ENCODE data around the gene ZNF511. TPM values are rescaled to one million over a fixed set of nuclear protein-coding genes. Genes with fewer than 3 reads are reported as not detected.
"Not testable (repeated sequence)": the region's sequence is repeated elsewhere in the genome, so short reads cannot be mapped to it uniquely, and the experiment has no call there.

The ZNF511 gene
- total and polyA plus RNA-seq, 2 experiments from 2014 or later: 12.6 to 59.5 TPM

DNA sequence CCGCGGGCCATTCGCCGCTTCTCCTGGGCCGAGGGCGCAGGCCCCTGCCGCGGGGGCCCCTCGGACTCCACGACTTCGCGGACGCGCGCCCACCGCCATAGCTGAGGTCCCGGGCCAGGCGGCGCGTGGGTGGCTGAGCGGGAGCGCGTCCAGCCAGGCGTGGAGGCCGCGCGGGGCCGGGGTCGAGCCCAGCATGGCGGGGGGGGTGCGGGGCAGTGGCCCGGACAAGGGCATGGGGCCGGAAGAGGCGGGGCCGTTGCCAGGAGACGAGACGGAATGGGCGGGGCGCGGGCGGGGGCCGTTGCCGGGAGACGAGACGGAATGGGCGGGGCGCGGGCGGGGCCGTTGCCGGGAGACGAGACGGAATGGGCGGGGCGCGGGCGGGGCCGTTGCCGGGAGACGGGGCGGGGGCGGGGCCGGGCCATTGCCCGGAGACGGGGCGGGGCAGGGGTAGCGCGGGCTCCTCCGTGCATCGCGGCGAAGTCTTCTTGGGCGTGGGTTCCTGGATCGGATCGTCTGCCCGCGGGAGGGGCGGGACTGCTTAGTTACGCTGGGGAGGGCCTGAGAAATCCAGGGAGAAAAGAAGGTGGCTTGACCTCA, 46.9 kb upstream of the ZNF511 start:
- H4K20me1 ChIP-seq (ENCODE audit: insufficient read depth): no peaks in the 10 kb centered on the region
- no peaks in the 10 kb centered on the region for H3K36me3 ChIP-seq (ENCODE audit: low read depth)
- in situ Hi-C loops (cut with MboI): no loop called here
- TF ChIP-seq EZH2 (IDR thresholded peaks at IDR 0.05; ENCODE audit: insufficient read depth, poor library complexity, severe bottlenecking): no peak
- TF ChIP-seq EZH2phosphoT487 (IDR thresholded peaks at IDR 0.05; ENCODE audit: insufficient read depth, low read depth): no peak
- peak overlapping the region; percentile 60 for H2AFZ ChIP-seq
- peak overlapping the region; percentile 82 for H3K4me2 ChIP-seq (ENCODE audit: unreplicated experiment)
- H3K4me3 ChIP-seq: peak overlapping the region; percentile 68
- H3K27ac ChIP-seq: 0 out of 2 replicates have a peak overlapping the region, but pooled peaks have one; percentile 1
- H3K79me2 ChIP-seq (ENCODE audit: insufficient read depth): no peaks in the 10 kb centered on the region
- H3K9me2 ChIP-seq (ENCODE audit: insufficient read depth): no peaks in the 10 kb centered on the region
- peak overlapping the region; percentile 77 for H3K9ac ChIP-seq
- H3K4me1 ChIP-seq (ENCODE audit: insufficient read depth): peaks cover 16% of the 10 kb centered on the region
- H3K27me3 ChIP-seq (replicated peaks; ENCODE audit: insufficient read depth): no peaks in the 10 kb centered on the region
- DNase-seq: peak; percentile 80
- no peaks in the 10 kb centered on the region for H3K9me3 ChIP-seq (ENCODE audit: low read depth)
- WGBS, 2 experiments (ENCODE audit: low coverage in 1 of 2, low lambda C conversion rate in 2 of 2, missing lambda C conversion rate in 2 of 2): 0 to 3% methylated on average over 14 to 72 of the region's 79 CpGs
- H3F3A ChIP-seq (ENCODE audit: insufficient read depth): peaks cover 9% of the 10 kb centered on the region

DNA sequence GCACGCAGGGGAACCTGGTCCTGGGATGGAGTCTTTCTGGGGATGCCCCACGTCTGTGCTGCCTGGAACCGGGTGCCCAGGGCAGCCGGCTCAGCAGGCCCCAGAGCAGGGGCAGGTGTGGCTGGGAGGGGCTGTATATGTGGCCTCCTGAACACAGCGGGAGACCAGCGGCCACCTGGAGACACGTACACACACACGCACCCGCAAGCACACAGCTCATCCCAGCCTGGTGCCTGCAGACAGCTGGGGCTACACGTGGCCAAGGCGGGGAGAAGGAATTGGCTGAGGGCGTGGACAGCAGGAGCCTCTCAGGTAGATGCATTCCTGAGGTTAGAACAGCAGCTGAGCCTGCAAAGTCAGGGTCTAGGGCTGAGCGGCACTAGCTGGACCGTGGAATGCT, 46.0 kb upstream of the ZNF511 start:
- no peak for DNase-seq
- H3K9me2 ChIP-seq (ENCODE audit: insufficient read depth): no peaks in the 10 kb centered on the region
- no peaks in the 10 kb centered on the region for H3K36me3 ChIP-seq (ENCODE audit: low read depth)
- H3K4me3 ChIP-seq: no peak overlapping the region
- no peaks in the 10 kb centered on the region for H3K27me3 ChIP-seq (replicated peaks; ENCODE audit: insufficient read depth)
- H4K20me1 ChIP-seq (ENCODE audit: insufficient read depth): no peaks in the 10 kb centered on the region
- no peaks in the 10 kb centered on the region for H3K9me3 ChIP-seq (ENCODE audit: low read depth)
- H3K79me2 ChIP-seq (ENCODE audit: insufficient read depth): no peaks in the 10 kb centered on the region
- TF ChIP-seq EZH2phosphoT487 (IDR thresholded peaks at IDR 0.05; ENCODE audit: insufficient read depth, low read depth): no peak
- TF ChIP-seq EZH2 (IDR thresholded peaks at IDR 0.05; ENCODE audit: insufficient read depth, poor library complexity, severe bottlenecking): no peak
- H3K4me1 ChIP-seq (ENCODE audit: insufficient read depth): peaks cover 16% of the 10 kb centered on the region
- peaks cover 9% of the 10 kb centered on the region for H3F3A ChIP-seq (ENCODE audit: insufficient read depth)
- WGBS, 2 experiments (ENCODE audit: low coverage in 1 of 2, low lambda C conversion rate in 2 of 2, missing lambda C conversion rate in 2 of 2): 88 to 92% methylated on average over 14 of the region's 14 CpGs
- H3K4me2 ChIP-seq (ENCODE audit: unreplicated experiment): no peak overlapping the region
- in situ Hi-C loops (cut with MboI): no loop called here
- H3K9ac ChIP-seq: no peak overlapping the region
- H2AFZ ChIP-seq: no peak overlapping the region
- H3K27ac ChIP-seq: no peak overlapping the region

DNA sequence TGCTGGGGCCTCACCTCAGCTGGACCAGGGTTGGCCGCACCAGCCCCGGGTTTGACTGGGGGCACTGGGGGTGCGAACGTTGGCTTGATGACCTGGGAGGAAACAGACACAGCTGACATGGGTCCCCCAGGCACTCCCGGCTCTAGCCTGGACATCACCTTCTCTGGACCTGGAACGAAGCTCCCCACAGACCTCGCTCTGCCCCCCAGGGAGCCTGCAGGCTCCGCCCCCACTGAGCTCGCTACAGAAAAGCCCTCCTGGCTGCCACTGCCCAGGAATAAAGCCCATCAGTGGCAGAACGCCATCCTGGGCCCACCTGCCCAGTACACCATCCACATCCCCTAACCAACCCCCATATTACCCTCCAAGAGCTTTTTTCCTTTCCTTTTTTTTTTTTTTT, 45.0 kb upstream of the ZNF511 start:
- Histone ChIP-seq H3K36me3 (ENCODE audit: low read depth) (no peaks in the 10 kb centered on the region), H3K27me3 (replicated peaks; ENCODE audit: insufficient read depth) (no peaks in the 10 kb centered on the region), H3K9me3 (ENCODE audit: low read depth) (no peaks in the 10 kb centered on the region), H3K4me2 (ENCODE audit: unreplicated experiment) (no peak overlapping the region), H2AFZ (no peak overlapping the region), H3K79me2 (ENCODE audit: insufficient read depth) (no peaks in the 10 kb centered on the region), H3K4me3 (no peak overlapping the region), H3K27ac (no peak overlapping the region), H3K9me2 (ENCODE audit: insufficient read depth) (no peaks in the 10 kb centered on the region), H3F3A (ENCODE audit: insufficient read depth) (peaks cover 9% of the 10 kb centered on the region), H3K4me1 (ENCODE audit: insufficient read depth) (peaks cover 13% of the 10 kb centered on the region), H4K20me1 (ENCODE audit: insufficient read depth) (no peaks in the 10 kb centered on the region), H3K9ac (no peak overlapping the region)
- no peak for DNase-seq
- no peak for TF ChIP-seq EZH2 (IDR thresholded peaks at IDR 0.05; ENCODE audit: insufficient read depth, poor library complexity, severe bottlenecking)
- in situ Hi-C loops (cut with MboI): no loop called here
- WGBS, 2 experiments (ENCODE audit: low coverage in 1 of 2, low lambda C conversion rate in 2 of 2, missing lambda C conversion rate in 2 of 2): 63 to 77% methylated on average over 9 to 10 of the region's 10 CpGs

DNA sequence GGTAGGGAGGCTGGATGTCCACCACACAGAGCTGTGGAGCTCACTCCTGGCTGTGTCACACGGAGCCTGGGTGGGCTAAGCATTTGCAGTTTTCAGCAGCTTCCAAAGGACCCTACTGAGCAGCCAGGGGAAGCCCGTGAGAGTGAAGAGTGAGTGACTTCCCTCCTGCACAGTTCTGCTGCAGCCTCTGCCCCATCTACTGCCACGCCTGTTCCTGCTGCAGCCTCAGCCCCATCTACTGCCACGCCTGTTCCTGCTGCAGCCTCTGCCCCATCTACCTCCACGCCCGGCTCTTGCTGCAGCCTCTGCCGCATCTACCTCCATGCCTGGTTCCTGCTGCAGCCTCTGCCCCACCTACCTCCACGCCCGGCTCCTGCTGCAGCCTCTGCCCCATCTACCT, 44.3 kb upstream of the ZNF511 start:
- H3K9me3 ChIP-seq (ENCODE audit: low read depth): no peaks in the 10 kb centered on the region
- no peak overlapping the region for H3K4me2 ChIP-seq (ENCODE audit: unreplicated experiment)
- H3K4me3 ChIP-seq: no peak overlapping the region
- no peaks in the 10 kb centered on the region for H4K20me1 ChIP-seq (ENCODE audit: insufficient read depth)
- no peak for DNase-seq
- no peaks in the 10 kb centered on the region for H3K79me2 ChIP-seq (ENCODE audit: insufficient read depth)
- H3K4me1 ChIP-seq (ENCODE audit: insufficient read depth): peaks cover 8% of the 10 kb centered on the region
- no peaks in the 10 kb centered on the region for H3K9me2 ChIP-seq (ENCODE audit: insufficient read depth)
- TF ChIP-seq EZH2phosphoT487 (IDR thresholded peaks at IDR 0.05; ENCODE audit: insufficient read depth, low read depth) (no peak), EZH2 (IDR thresholded peaks at IDR 0.05; ENCODE audit: insufficient read depth, poor library complexity, severe bottlenecking) (no peak)
- H3K9ac ChIP-seq: no peak overlapping the region
- no peak overlapping the region for H3K27ac ChIP-seq
- H3K27me3 ChIP-seq (replicated peaks; ENCODE audit: insufficient read depth): no peaks in the 10 kb centered on the region
- H3K36me3 ChIP-seq (ENCODE audit: low read depth): no peaks in the 10 kb centered on the region
- H3F3A ChIP-seq (ENCODE audit: insufficient read depth): peaks cover 9% of the 10 kb centered on the region
- no peak overlapping the region for H2AFZ ChIP-seq
- in situ Hi-C loops (cut with MboI): no loop called here
- WGBS, 2 experiments (ENCODE audit: low coverage in 1 of 2, low lambda C conversion rate in 2 of 2, missing lambda C conversion rate in 2 of 2): 67 to 75% methylated on average over 9 of the region's 9 CpGs

DNA sequence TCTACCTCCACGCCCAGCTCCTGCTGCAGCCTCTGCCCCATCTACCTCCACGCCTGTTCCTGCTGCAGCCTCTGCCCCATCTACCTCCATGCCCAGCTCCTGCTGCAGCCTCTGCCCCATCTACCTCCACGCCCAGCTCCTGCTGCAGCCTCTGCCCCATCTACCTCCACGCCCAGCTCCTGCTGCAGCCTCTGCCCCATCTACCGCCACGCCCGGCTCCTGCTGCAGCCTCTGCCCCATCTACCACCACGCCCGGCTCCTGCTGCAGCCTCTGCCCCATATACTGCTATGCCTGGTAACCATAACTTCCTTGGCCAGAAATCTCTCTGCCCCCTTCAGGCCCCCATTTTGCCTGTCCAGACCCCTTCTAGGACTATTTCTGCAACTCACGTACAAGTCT, 43.7 kb upstream of the ZNF511 start:
- H3K4me3 ChIP-seq; H3K4me1 ChIP-seq (ENCODE audit: insufficient read depth); H3K9ac ChIP-seq; H2AFZ ChIP-seq; H3K79me2 ChIP-seq (ENCODE audit: insufficient read depth); H4K20me1 ChIP-seq (ENCODE audit: insufficient read depth); H3K27ac ChIP-seq; H3K9me2 ChIP-seq (ENCODE audit: insufficient read depth); H3K27me3 ChIP-seq (replicated peaks; ENCODE audit: insufficient read depth); H3F3A ChIP-seq (ENCODE audit: insufficient read depth); in situ Hi-C loops (cut with MboI); H3K4me2 ChIP-seq (ENCODE audit: unreplicated experiment); DNase-seq; H3K36me3 ChIP-seq (ENCODE audit: low read depth); H3K9me3 ChIP-seq (ENCODE audit: low read depth): not testable (repeated sequence)
- 77 to 96% methylated on average over 3 to 10 of the region's 10 CpGs for WGBS, 2 experiments (ENCODE audit: low coverage in 1 of 2, low lambda C conversion rate in 2 of 2, missing lambda C conversion rate in 2 of 2)

All from GM23248 (cell line).